GM18505 (cell line): ENCODE results near the gene TSC22D2.

Source experiments
- ATAC-seq: cut with Tn5 transposase; IDR thresholded peaks from one replicate; pipeline ENCODE4 v1.9.1; 2021; ENCODE audit not compliant: unreplicated experiment
- POLR2A ChIP-seq: IDR thresholded peaks from 4 replicates; pipeline ENCODE4 v1.6.1; 2011; ENCODE audit warnings: borderline replicate concordance; ENCODE audit not compliant: insufficient read depth, insufficient read length; ENCODE audit errors: extremely low read depth

Gene TSC22D2

GRCh38 chr3:150376001-150376848, 31.9 kb upstream of the TSC22D2 start:
- no peak for ATAC-seq
- TF ChIP-seq POLR2A, result no peak

- no peak for ATAC-seq
- no peak for TF ChIP-seq POLR2A
These were observed 30.3 kb upstream of the TSC22D2 start for GRCh38 chr3:150377601-150378300.

GRCh38 chr3:150378301-150378748, 29.8 kb upstream of the TSC22D2 start:
- ATAC-seq, result no peak

GRCh38 chr3:150379469-150379868, 28.6 kb upstream of the TSC22D2 start:
- ATAC-seq, result no peak
- no peak for TF ChIP-seq POLR2A

More at GRCh38 chr3:150378301-150378748, 29.8 kb upstream of the TSC22D2 start:
- no peak for TF ChIP-seq POLR2A

GRCh38 chr3:150384296-150385212, 23.5 kb upstream of the TSC22D2 start:
- ATAC-seq, result peak; percentile 98
- TF ChIP-seq POLR2A, result no peak

- TF ChIP-seq POLR2A, result no peak
- peak; percentile 44 for ATAC-seq
These were observed 22.5 kb upstream of the TSC22D2 start for GRCh38 chr3:150385296-150386242.

GRCh38 chr3:150388498-150389418, 19.3 kb upstream of the TSC22D2 start:
- TF ChIP-seq POLR2A, result no peak
- ATAC-seq, result no peak

GRCh38 chr3:150390087-150390486, 18.0 kb upstream of the TSC22D2 start:
- ATAC-seq, result no peak

GRCh38 chr3:150391161-150391560, 16.9 kb upstream of the TSC22D2 start:
- TF ChIP-seq POLR2A, result no peak
- no peak for ATAC-seq

More at GRCh38 chr3:150390087-150390486, 18.0 kb upstream of the TSC22D2 start:
- no peak for TF ChIP-seq POLR2A

GRCh38 chr3:150393745-150394144, 14.4 kb upstream of the TSC22D2 start:
- ATAC-seq, result no peak
- no peak for TF ChIP-seq POLR2A

GRCh38 chr3:150394606-150395005, 13.5 kb upstream of the TSC22D2 start:
- ATAC-seq, result no peak

More at GRCh38 chr3:150394606-150395005, 13.5 kb upstream of the TSC22D2 start:
- no peak for TF ChIP-seq POLR2A
